Breast epithelium (tissue), 4 donors: Measurements from ENCODE around the gene APBB1. TPM values are rescaled to one million over a fixed set of nuclear protein-coding genes. Genes with fewer than 3 reads are reported as not detected.

Experiments used
- DNase-seq, 2 donors: peaks; one replicate each; pipeline ENCODE4 v3.0.0-alpha.2; 2019; ENCODE audit warnings: low spot score in 2 of 2
- H3K27ac ChIP-seq, 2 donors: fragments of 200-600 bp; sonication (generic) in 1 of 2; one replicate each; pipeline ENCODE4 v1.5.1; 2016 to 2019; ENCODE audit warnings: mild to moderate bottlenecking in 1 of 2
- H3K27me3 ChIP-seq, 2 donors: fragments of 200-600 bp; sonication (generic) in 1 of 2; one replicate each; pipeline versions ENCODE4 v1.5.1 to v1.6.0; 2017 to 2019; ENCODE audit warnings: control low read depth in 1 of 2, mild to moderate bottlenecking in 1 of 2
- H3K36me3 ChIP-seq: fragments of 200-600 bp; one replicate; pipeline ENCODE4 v1.5.1; 2019
- H3K4me1 ChIP-seq, 2 donors: fragments of 200-600 bp; sonication (generic); one replicate each; pipeline ENCODE4 v1.5.1; 2016 to 2019; ENCODE audit warnings: control low read depth in 1 of 2
- H3K4me3 ChIP-seq, 3 donors: fragments of 200-600 bp; sonication (generic); 1 replicate in 2 of 3; 2 replicates in 1 of 3; pipeline ENCODE4 v1.5.1; 2016 to 2019; ENCODE audit warnings: mild to moderate bottlenecking in 3 of 3, moderate library complexity in 2 of 3
- H3K9me3 ChIP-seq, 2 donors: fragments of 200-600 bp; sonication (generic) in 1 of 2; one replicate each; pipeline ENCODE4 v1.5.1; 2016 to 2019; ENCODE audit warnings: control low read depth in 1 of 2
- CTCF ChIP-seq, 3 donors: fragments of 450-650 bp; IDR thresholded peaks; one replicate each; pipeline ENCODE4 v1.5.1; 2016 to 2017; ENCODE audit warnings: antibody characterized with exemption in 3 of 3, mild to moderate bottlenecking in 3 of 3, moderate library complexity in 3 of 3
- POLR2A ChIP-seq: fragments of 450-650 bp; IDR thresholded peaks from one replicate; pipeline ENCODE4 v1.6.1; 2016; ENCODE audit warnings: antibody characterized with exemption, mild to moderate bottlenecking, moderate library complexity
- POLR2AphosphoS5 ChIP-seq, 3 donors: sonication (generic); formaldehyde crosslinking; IDR thresholded peaks; one replicate each; pipeline ENCODE4 v1.6.1; 2017; ENCODE audit warnings: antibody characterized with exemption in 3 of 3
- intact Hi-C: fragments of 100-400 bp; cut with DNase I; formaldehyde crosslinking; loops from one replicate; pipeline ENCODE4 v1.15.1; 2023; ENCODE audit warnings: low total_unique reads
- total RNA-seq, 3 donors: library from RNA; depleted of rRNA; stranded (reverse); fragments of >200 nt; gene quantifications; one replicate each; pipeline ENCODE4 v1.1.0, GENCODE V29; 2016

The APBB1 gene
- total RNA-seq, 3 donors from 2014 or later: 25.6 to 40.0 (median 36.3) TPM

GRCh38 chr11:6388748-6389147 is 30.1 kb downstream of the APBB1 start:
- no peaks in the 10 kb centered on the region for H3K36me3 ChIP-seq
- H3K27ac ChIP-seq: peak overlapping the region; percentile 95 to 96
- H3K9me3 ChIP-seq: no peaks in the 10 kb centered on the region
- H3K4me3 ChIP-seq: no peak overlapping the region
- intact Hi-C loops: loop anchor here (10.0 kb wide), 1 partner anchor 46 kb away; no protein-coding TSS in a partner anchor
- H3K4me1 ChIP-seq: peaks cover 0 to 10% of the 10 kb centered on the region in 2 donors
- no peaks in the 10 kb centered on the region for H3K27me3 ChIP-seq
- TF ChIP-seq CTCF (IDR thresholded peaks at IDR 0.05): no peak
- TF ChIP-seq POLR2A: no peak
- TF ChIP-seq POLR2AphosphoS5 (IDR thresholded peaks at IDR 0.05): no peak
- DNase-seq: no peak

GRCh38 chr11:6387811-6388599 is 30.9 kb downstream of the APBB1 start:
- H3K4me1 ChIP-seq: peaks cover 0 to 10% of the 10 kb centered on the region in 2 donors
- H3K27me3 ChIP-seq: no peaks in the 10 kb centered on the region
- intact Hi-C loops: loop anchor here (10.0 kb wide), 1 partner anchor 47 kb away; no protein-coding TSS in a partner anchor
- no peak for DNase-seq
- no peaks in the 10 kb centered on the region for H3K36me3 ChIP-seq
- no peak overlapping the region for H3K4me3 ChIP-seq
- no peak for TF ChIP-seq CTCF (IDR thresholded peaks at IDR 0.05)
- no peaks in the 10 kb centered on the region for H3K9me3 ChIP-seq
- H3K27ac ChIP-seq: peak overlapping the region; percentile 95 to 96

DNA sequence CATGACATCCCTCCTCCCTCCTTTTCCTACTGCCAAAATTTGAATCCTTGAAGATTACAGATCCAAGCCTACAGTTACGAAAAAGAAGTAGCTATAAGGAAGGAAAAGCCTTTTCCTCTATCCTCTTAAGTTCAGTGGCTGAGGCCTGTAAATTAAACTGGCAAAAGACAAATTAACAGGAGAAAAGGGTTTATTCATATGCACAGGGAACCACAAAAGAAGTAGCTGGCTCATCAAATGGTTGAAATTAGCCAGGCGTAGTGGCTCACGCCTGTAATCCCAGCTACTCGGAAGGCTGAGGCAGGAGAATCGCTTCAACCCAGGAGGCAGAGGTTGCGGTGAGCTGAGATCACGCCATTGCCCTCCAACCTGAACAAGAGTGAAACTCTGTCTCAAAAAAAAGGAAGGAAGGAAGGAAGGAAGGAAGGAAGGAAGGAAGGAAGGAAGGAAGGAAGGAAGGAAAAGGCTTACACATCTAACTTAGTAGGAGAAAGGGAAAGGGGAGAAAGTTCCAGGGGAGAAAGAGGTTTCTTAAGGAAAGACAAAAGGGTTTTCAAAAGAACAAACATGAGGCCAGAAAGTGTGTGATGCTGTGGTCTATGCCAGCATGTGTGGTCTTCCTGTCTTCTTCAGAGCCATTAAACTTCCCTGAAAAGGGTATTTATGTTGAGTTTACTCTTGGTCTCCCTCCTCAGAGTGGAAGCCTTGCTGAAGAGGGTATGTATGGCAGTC is 33.7 kb downstream of the APBB1 start:
- Histone ChIP-seq H3K4me3 (no peak overlapping the region), H3K9me3 (no peaks in the 10 kb centered on the region), H3K36me3 (no peaks in the 10 kb centered on the region), H3K27me3 (no peaks in the 10 kb centered on the region), H3K27ac (no peak overlapping the region), H3K4me1 (no peaks in the 10 kb centered on the region)
- DNase-seq: no peak
- intact Hi-C loops: loop anchor here (10.0 kb wide), 1 partner anchor 50 kb away; no protein-coding TSS in a partner anchor
- TF ChIP-seq POLR2A: no peak
- no peak for TF ChIP-seq CTCF (IDR thresholded peaks at IDR 0.05)
- no peak for TF ChIP-seq POLR2AphosphoS5 (IDR thresholded peaks at IDR 0.05)

- Histone ChIP-seq H3K4me1 (no peaks in the 10 kb centered on the region), H3K27me3 (no peaks in the 10 kb centered on the region), H3K4me3 (no peak overlapping the region), H3K36me3 (no peaks in the 10 kb centered on the region), H3K27ac (peak overlapping the region in 1 of 2 donors; percentile 25), H3K9me3 (no peaks in the 10 kb centered on the region)
- DNase-seq: no peak
- intact Hi-C loops: no loop called here
- TF ChIP-seq POLR2AphosphoS5 (IDR thresholded peaks at IDR 0.05) (no peak), POLR2A (no peak), CTCF (IDR thresholded peaks at IDR 0.05) (no peak)
These were observed 40.3 kb downstream of the APBB1 start for GRCh38 chr11:6378640-6378989.
